GM12875 (cell line): ENCODE results near the gene CD2BP2.

Source experiments
- H3K4me3 ChIP-seq: one replicate; pipeline ENCODE4 v1.5.1; 2011; ENCODE audit warnings: low read depth, low read length, control low read depth
- TF ChIP-seq, protein P1 (sequence below): IDR thresholded peaks from 2 replicates; pipeline ENCODE4 v1.5.1; 2011; ENCODE audit warnings: low read depth, mild to moderate bottlenecking, control low read depth, inconsistent platforms, low read length, moderate library complexity, borderline replicate concordance; ENCODE audit not compliant: insufficient read depth

The CD2BP2 gene

DNA sequence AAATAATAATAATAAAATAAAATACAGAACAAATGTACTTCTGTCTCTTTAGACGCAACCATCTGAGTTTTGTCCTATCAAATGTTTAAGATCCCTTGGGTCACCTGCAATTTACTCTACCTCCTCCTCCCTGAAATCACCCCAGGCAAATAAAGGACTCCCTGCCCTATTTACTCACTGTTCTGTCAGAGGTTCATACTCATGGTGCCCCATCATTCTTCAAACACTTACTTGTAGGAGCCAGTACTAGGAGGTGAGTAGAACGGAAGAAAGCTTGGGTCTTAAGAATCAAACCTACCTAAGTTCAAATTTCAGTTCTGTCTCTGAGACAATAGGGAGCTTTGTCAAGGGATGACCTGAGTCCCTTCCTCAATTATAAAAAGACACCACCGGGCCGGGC lies 11.4 kb upstream of the CD2BP2 start:
- no peak overlapping the region for H3K4me3 ChIP-seq
- TF ChIP-seq, protein P1, sequence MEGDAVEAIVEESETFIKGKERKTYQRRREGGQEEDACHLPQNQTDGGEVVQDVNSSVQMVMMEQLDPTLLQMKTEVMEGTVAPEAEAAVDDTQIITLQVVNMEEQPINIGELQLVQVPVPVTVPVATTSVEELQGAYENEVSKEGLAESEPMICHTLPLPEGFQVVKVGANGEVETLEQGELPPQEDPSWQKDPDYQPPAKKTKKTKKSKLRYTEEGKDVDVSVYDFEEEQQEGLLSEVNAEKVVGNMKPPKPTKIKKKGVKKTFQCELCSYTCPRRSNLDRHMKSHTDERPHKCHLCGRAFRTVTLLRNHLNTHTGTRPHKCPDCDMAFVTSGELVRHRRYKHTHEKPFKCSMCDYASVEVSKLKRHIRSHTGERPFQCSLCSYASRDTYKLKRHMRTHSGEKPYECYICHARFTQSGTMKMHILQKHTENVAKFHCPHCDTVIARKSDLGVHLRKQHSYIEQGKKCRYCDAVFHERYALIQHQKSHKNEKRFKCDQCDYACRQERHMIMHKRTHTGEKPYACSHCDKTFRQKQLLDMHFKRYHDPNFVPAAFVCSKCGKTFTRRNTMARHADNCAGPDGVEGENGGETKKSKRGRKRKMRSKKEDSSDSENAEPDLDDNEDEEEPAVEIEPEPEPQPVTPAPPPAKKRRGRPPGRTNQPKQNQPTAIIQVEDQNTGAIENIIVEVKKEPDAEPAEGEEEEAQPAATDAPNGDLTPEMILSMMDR, result no peak

DNA sequence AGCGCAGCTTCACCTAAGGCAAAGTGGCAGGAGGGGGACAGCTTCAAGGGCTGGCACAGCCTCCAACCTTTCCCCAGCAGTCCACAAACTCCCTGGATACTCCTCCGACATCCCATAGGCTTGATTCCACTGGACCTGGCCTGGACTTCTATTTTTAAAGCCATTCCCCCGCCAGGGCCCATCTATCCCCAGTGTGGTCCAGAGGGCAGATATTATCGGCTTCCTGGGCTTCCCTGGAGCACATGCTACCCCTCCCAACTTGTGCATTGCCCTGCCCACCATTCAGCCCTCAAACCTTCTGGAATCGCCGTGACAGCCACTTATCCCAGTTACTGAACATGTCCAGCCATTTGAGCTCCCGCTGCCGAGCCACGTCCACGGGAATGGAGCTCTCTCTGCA lies 10.1 kb upstream of the CD2BP2 start:
- H3K4me3 ChIP-seq, result no peak overlapping the region
- TF ChIP-seq, protein P1, result no peak

DNA sequence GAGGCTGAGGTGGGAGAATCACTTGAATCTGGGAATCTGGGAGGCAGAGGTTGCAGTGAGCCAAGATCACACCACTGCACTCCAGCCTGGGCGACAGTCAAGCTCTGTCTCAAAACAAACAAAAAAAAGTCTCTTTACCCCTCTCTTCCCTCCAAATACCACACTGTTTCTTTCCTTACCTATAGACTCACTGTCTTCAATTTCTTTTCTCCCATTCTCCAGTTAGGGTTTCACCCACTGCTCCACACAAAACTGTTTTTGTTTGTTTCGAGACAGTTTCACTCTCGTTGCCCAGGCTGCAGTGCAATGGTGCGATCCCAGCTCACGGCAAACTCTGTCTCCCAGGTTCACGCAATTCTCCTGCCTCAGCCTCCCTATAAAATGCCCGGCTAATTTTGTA lies 6.1 kb upstream of the CD2BP2 start:
- no peak overlapping the region for H3K4me3 ChIP-seq
- TF ChIP-seq, protein P1, result no peak

GRCh38 chr16:30359871-30360170 lies 4.7 kb upstream of the CD2BP2 start:
- TF ChIP-seq, protein P1, result no peak
- H3K4me3 ChIP-seq, result no peak overlapping the region

- TF ChIP-seq, protein P1, result no peak
- no peak overlapping the region for H3K4me3 ChIP-seq
These were observed 4.1 kb upstream of the CD2BP2 start for GRCh38 chr16:30358990-30359870.

- TF ChIP-seq, protein P1, result no peak
- H3K4me3 ChIP-seq, result no peak overlapping the region
These were observed 3.4 kb upstream of the CD2BP2 start for GRCh38 chr16:30358577-30358936.
